Pulmonary artery endothelial cell (primary cell): ENCODE data around the gene ETV4. TPM values are rescaled to one million over a fixed set of nuclear protein-coding genes. Genes with fewer than 3 reads are reported as not detected.
"Not testable (repeated sequence)": the region's sequence is repeated elsewhere in the genome, so short reads cannot be mapped to it uniquely, and the experiment has no call there.

Experiments used
- DNase-seq: peaks from one replicate; pipeline ENCODE4 v3.0.0-alpha.2; 2011; ENCODE audit warnings: low read depth, low spot score
- total RNA-seq: library from RNA; depleted of rRNA; stranded (reverse); fragments of >200 nt; gene quantifications from 2 replicates; pipeline ENCODE4 v1.2.3, GENCODE V29; 2014

Gene ETV4
- total RNA-seq, 1 donor from 2014 or later = 8.2 TPM

GRCh38 chr17:43517615-43518386 is 28.3 kb downstream of the ETV4 start:
- DNase-seq = peak; percentile 27

GRCh38 chr17:43517161-43517560 is 29.0 kb downstream of the ETV4 start:
- no peak for DNase-seq

GRCh38 chr17:43515656-43516055 is 30.5 kb downstream of the ETV4 start:
- no peak for DNase-seq

GRCh38 chr17:43511199-43511598 is 34.9 kb downstream of the ETV4 start:
- not testable (repeated sequence) for DNase-seq

- DNase-seq = not testable (repeated sequence)
These were observed 36.7 kb downstream of the ETV4 start for GRCh38 chr17:43509440-43509839.

- DNase-seq = no peak
These were observed 55.5 kb downstream of the ETV4 start for GRCh38 chr17:43490621-43491020.

GRCh38 chr17:43483674-43484551 is 62.2 kb downstream of the ETV4 start, which contains the start of gene DHX8:
Gene DHX8, plus strand, starts transcription at chr17:43483975. Its CDS starts 63 bp downstream, at chr17:43484038.
- DNase-seq = peak; percentile 94

GRCh38 chr17:43482103-43483012 is 63.8 kb downstream of the ETV4 start:
- no peak for DNase-seq

GRCh38 chr17:43479948-43480347 is 66.2 kb downstream of the ETV4 start:
- no peak for DNase-seq

Other genes starting within 250 kb of the ETV4 start
- gene ARL4D, start 147.3 kb downstream of the ETV4 start, total RNA-seq = 10.6 and 12.9 TPM in 2 replicates
- 54.8 and 57.5 TPM in 2 replicates for gene DHX8, start 62.4 kb downstream of the ETV4 start, total RNA-seq
- not detected in 2 replicates for gene MEOX1, start 115.6 kb upstream of the ETV4 start, total RNA-seq
- not detected in 2 replicates for gene SOST, start 212.5 kb upstream of the ETV4 start, total RNA-seq
- 51.6 and 64.0 TPM in 2 replicates for gene DUSP3, start 232.6 kb upstream of the ETV4 start, total RNA-seq
- gene CFAP97D1, start 234.1 kb upstream of the ETV4 start, total RNA-seq = under 0.01 TPM in 1 of 2 replicates, not detected in the other